Neural progenitor cell (in vitro differentiated cells): Measurements from ENCODE around the gene CGB2.

Source experiments
- CTCF ChIP-seq: fragments of 200-600 bp; sonication (generic); IDR thresholded peaks from 2 replicates; pipeline ENCODE4 v1.5.1; 2017; ENCODE audit warnings: antibody characterized with exemption, mild to moderate bottlenecking
- EZH2 ChIP-seq: fragments of 200-600 bp; sonication (generic); IDR thresholded peaks from 2 replicates; pipeline ENCODE4 v1.6.1; 2017; ENCODE audit warnings: antibody characterized with exemption, mild to moderate bottlenecking, moderate library complexity
- EZH2phosphoT487 ChIP-seq: fragments of 200-600 bp; sonication (generic); IDR thresholded peaks from 2 replicates; pipeline ENCODE4 v1.6.1; 2017; ENCODE audit warnings: antibody characterized with exemption

DNA sequence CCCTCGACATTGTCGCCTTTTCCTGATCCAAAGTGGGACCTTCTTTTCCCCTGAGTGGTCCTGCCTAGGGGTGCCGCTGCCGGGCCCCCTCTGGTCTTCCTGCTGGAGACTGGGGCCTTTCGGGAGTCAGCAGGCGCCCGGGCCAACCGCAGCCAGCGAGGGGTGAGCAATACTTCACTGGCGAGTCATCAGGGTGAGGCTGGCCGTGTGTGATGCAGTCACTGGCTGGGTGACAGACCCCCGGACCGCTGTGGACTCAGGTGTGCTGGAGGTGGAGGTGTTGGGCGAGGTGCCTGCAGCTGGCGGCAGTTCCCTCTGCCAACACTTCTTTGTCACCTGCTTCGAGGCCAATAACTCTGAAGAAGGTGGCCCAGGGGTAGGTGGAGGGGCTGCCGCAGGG lies 10.5 kb downstream of the CGB2 start:
- no peak for TF ChIP-seq CTCF
- no peak for TF ChIP-seq EZH2phosphoT487
- no peak for TF ChIP-seq EZH2
